D721Med (cell line): Measurements from ENCODE around the gene MLEC.
A peak's percentile ranks its signal among the peaks of the same experiment; 100 is the strongest.

ENCODE experiments used
- DNase-seq: peaks from one replicate; pipeline ENCODE4 v3.0.0; 2011; ENCODE audit warnings: low spot score; ENCODE audit not compliant: insufficient read length
- FAIRE-seq: peaks from 2 replicates; lab custom pipeline; 2011; peaks lifted over from hg19 to GRCh38; lab: Jason Lieb, UNC
- TF ChIP-seq, protein P1 (sequence below): IDR thresholded peaks from 2 replicates; pipeline ENCODE4 v1.5.1; 2012; ENCODE audit warnings: mild to moderate bottlenecking, control low read depth; ENCODE audit not compliant: insufficient read depth; ENCODE audit errors: missing control alignments

The MLEC gene

DNA sequence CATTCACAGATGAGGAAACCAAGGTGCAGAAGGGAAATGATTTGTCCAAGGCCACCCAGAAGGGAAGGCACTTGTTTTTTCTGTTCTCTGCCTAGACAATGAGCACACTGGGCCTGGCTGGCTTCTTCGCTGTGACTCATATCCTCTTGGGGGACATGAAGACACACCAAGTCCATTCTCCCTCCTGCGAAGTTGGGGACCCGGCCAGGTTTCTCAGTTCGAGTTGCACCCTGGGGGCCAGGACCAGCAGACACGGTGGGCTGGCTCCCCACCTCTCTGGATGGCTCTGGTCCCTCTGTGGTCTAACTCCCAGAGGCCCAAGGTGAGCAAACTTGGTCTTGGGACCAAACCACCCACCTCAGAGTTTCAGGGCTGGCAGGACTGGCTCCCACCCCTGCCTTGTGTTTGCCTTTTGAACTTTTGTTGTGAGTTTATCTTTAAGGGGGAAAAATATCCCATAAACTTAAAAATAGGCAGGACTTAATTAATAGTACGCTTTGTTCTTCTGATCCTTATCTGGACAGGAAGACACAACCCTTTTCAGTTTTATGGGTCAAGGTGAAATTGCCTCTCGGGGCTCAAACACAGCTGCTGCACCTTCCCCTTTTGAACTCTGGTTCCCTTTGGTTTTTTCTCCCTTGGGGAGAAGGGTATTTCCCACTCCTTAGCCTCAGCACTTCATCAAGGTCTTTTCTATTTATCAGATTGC is 9.0 kb upstream of the MLEC start:
- FAIRE-seq (no peak), DNase-seq (no peak)
- TF ChIP-seq, protein P1, sequence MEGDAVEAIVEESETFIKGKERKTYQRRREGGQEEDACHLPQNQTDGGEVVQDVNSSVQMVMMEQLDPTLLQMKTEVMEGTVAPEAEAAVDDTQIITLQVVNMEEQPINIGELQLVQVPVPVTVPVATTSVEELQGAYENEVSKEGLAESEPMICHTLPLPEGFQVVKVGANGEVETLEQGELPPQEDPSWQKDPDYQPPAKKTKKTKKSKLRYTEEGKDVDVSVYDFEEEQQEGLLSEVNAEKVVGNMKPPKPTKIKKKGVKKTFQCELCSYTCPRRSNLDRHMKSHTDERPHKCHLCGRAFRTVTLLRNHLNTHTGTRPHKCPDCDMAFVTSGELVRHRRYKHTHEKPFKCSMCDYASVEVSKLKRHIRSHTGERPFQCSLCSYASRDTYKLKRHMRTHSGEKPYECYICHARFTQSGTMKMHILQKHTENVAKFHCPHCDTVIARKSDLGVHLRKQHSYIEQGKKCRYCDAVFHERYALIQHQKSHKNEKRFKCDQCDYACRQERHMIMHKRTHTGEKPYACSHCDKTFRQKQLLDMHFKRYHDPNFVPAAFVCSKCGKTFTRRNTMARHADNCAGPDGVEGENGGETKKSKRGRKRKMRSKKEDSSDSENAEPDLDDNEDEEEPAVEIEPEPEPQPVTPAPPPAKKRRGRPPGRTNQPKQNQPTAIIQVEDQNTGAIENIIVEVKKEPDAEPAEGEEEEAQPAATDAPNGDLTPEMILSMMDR = no peak

DNA sequence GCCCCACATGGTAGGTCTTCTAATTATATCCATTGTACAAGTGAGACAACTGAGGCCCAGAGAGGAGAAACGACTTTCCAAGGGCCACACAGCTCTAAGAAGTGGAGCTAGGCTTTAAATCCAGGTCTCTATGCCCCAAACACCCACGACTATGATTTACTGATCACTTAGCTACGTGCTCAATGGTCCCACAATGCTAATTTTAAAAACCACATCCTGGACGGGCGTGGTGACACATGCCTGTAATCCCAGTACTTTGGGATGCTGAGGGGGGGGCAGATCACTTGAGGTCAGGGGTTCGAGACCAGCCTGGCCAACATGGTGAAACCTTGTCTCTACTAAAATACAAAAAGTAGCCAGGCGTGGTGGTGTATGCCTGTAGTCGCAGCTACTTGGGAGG is 8.4 kb upstream of the MLEC start:
- TF ChIP-seq, protein P1 = no peak
- FAIRE-seq = no peak
- no peak for DNase-seq

DNA sequence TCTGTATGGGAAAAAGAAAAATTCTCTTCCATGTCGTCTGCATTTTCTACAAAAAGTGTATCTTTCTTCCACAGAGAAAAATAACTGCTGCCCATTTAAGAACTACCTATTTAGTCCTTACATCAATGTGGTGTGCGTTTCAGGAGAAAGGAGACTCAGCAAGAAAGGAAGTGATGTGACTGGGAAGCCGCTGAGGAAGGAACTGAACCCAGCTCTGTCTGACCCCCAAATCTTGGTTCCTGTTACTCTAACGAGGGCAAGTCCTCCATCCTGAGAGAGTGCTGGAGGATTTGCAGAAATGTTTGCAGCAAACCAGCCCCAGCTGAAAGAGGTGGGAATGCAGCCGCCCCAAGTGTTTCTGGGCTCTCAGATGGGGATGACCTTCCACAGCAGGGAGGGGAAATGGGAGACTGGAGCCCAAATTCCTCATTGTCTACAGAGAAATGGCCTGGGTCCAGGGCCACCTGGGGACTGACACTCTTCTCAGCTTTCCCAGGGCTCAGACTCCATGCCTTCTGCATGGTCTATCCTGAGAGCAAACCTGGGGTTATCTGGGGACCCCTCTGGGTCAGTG is 6.7 kb upstream of the MLEC start:
- FAIRE-seq = no peak
- TF ChIP-seq, protein P1 = no peak
- DNase-seq = no peak

DNA sequence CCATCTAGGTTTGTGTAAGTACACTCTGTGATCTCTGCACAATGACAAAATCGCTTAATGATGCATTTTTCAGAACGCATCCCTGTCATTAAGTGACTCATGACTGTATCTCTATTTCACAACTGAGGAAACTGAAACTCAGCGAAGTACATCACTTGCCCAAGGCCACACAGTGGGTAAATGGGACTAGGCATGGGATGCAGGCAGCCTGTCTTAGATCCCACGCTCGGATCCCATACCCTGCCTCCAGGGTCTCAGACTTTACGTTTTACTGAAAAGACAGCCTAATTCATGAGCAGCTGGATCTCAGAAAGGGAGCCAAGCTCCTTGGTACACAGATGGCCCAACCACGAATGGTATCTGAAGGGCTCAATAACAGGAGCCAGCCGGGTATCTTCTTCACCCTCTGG is 2.4 kb upstream of the MLEC start:
- DNase-seq (no peak), FAIRE-seq (no peak)
- TF ChIP-seq, protein P1 = no peak

DNA sequence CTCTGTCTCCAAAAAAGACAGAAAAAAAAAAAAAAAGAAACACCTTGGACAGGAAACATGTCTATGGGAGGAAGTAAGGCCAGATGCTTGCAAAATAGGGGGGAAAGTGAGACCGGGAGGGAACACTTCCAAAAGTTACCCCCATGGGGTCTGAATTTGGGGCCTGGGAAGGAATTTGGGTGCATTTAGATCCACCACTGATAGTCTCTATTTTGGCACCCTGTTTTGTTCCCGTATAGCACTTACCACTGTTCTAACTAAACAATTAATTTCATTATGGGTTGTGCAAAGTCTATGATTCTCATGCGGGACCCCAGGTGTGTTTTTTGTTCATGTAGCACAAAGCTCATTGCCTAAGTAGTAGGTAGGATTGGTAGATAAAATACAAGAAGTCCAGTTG is 1.4 kb upstream of the MLEC start:
- FAIRE-seq = no peak
- no peak for DNase-seq
- TF ChIP-seq, protein P1 = no peak

DNA sequence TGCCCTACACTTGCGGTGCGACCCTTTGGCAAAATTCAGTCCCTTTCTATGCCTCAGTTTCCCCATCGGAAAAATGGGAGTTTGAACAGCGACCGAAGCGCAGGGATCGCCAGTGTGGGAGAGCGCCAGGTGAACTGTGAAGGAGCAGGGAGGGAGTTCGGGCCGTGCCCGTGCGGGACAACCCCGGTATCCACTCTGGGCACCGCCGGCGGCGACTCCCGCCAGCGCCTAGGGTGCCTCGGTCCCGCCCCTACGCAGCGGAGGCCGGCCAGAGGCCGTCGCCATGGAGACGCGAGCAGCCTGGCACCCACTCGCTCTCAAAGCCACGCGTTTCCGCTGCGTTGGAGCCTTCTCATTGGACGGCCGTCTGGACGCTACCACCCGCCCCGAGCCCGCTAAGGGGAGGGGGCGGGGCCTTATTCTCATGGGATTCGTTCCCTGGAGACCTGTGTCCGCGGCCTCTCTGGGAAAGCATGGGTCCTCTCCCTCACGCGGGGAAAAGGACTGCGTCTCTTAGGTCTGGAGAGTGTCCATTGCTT is 729 bp upstream of the MLEC start:
- FAIRE-seq (no peak), DNase-seq (peak; percentile 57)
- TF ChIP-seq, protein P1 = no peak
